Measurements from ENCODE around the gene WFDC5. TPM values are rescaled to one million over a fixed set of nuclear protein-coding genes. Genes with fewer than 3 reads are reported as not detected.

WFDC5 gene
- total and polyA plus RNA-seq, 9 of the 15 experiments (the other 6 are each of a cell fraction or from before 2014, with no cell fraction given): not detected

DNA sequence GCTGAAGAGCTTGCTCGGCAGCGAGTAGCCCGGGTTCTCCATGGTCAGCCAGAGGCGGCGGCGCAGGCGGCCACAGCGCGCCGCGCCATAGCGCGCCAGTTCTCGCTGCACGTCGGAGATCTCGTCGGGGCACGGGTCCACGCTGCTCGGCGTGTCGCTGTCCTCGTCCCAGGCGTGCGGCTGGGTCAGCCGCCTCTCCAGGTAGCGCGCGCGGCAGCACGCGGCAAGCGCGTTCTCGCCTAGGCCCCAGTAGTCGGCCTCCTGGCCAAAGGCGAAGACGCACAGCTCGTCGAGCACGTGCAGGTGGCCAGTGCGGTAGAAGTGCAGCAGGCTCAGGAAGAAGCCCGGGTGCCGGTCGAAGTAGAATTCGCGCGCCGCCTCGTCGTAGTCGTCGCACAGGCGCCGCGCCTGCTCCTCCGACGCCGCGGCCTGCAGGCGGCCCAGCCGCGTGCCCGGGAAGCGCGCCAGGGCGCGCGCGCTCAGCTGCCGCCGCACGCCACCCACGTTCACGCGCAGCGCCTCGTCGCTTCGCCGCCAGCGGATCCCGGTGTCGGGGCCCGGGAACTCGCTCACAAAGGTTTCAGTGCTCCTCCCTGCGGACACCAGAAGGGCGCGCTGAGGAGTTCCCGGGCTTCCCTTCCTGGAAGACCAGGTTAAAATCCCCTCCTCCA is 16.7 kb downstream of the WFDC5 start:
- WGBS (ENCODE audit: insufficient coverage, low coverage, missing lambda C conversion rate): 71% methylated on average over 30 of the region's 91 CpGs
- Histone ChIP-seq H3K79me2 (ENCODE audit: control insufficient read depth, insufficient read depth, low read length) (no peaks in the 10 kb centered on the region), H4K20me1 (replicated peaks; ENCODE audit: control insufficient read depth, insufficient read depth, low read length) (no peaks in the 10 kb centered on the region), H3K36me3 (ENCODE audit: control insufficient read depth, insufficient read depth, low read length) (no peaks in the 10 kb centered on the region), H3K4me2 (ENCODE audit: insufficient read depth, low read length) (no peak overlapping the region), H2AFZ (ENCODE audit: low read depth, low read length) (no peak overlapping the region), H3K4me3 (no peak overlapping the region), H3K9me3 (replicated peaks; ENCODE audit: control insufficient read depth, insufficient read depth, low read depth, low read length) (no peaks in the 10 kb centered on the region), H3K4me1 (replicated peaks in 1 of 2; ENCODE audit: control insufficient read depth in 2 of 2, insufficient read depth in 2 of 2, low read length in 2 of 2) (peaks cover 0 to 16% of the 10 kb centered on the region in 2 experiments; a peak in 1 of 5 replicates), H3K27ac (ENCODE audit: extremely low read depth, low read depth, low read length) (no peak overlapping the region), H3K9me1 (ENCODE audit: control insufficient read depth, insufficient read depth, low read length) (no peaks in the 10 kb centered on the region), H3K27me3 (ENCODE audit: control insufficient read depth in 2 of 2, insufficient read depth in 2 of 2, low read length in 2 of 2) (peaks cover 21 to 29% of the 10 kb centered on the region in 2 experiments), H3K9ac (ENCODE audit: insufficient read depth in 1 of 2, low read depth in 2 of 2, low read length in 2 of 2) (no peak overlapping the region)
- ATAC-seq: no peak
- POLR2A ChIA-PET: no interaction called here
- intact Hi-C loops (cut with micrococcal nuclease): loop anchor here (10.0 kb wide), 1 partner anchor 183 kb away; the partner anchor contains the start of gene PABPC1L
- CTCF ChIA-PET (ENCODE audit: low intra/inter-chr PET ratio): no interaction called here
- no TSS peak for BruUV-seq (replicated peaks)
- no peak for DNase-seq (ENCODE audit: extremely low read depth in 1 of 4, low spot score in 3 of 4)
- TF ChIP-seq SRSF3 (IDR thresholded peaks at IDR 0.05; ENCODE audit: insufficient read depth, low read length) (no peak), RBM17 (IDR thresholded peaks at IDR 0.05; ENCODE audit: borderline replicate concordance, low read depth, low read length) (no peak), KAT7 (CRISPR knock-in tag; IDR thresholded peaks at IDR 0.05; ENCODE audit: borderline replicate concordance) (no peak), ZEB2 (IDR thresholded peaks at IDR 0.05) (no peak), KDM4B (IDR thresholded peaks at IDR 0.05; ENCODE audit: borderline replicate concordance in 2 of 2, low read depth in 1 of 2) (no peak), ZNF785 (CRISPR knock-in tag; IDR thresholded peaks at IDR 0.05) (no peak), CEBPG (CRISPR knock-in tag; IDR thresholded peaks at IDR 0.05) (no peak), CEBPG (tag; conservative IDR thresholded peaks at IDR 0.05 in 1 of 2, IDR thresholded peaks at IDR 0.05 in 1 of 2) (no peak)
- TF ChIP-seq, protein P1, sequence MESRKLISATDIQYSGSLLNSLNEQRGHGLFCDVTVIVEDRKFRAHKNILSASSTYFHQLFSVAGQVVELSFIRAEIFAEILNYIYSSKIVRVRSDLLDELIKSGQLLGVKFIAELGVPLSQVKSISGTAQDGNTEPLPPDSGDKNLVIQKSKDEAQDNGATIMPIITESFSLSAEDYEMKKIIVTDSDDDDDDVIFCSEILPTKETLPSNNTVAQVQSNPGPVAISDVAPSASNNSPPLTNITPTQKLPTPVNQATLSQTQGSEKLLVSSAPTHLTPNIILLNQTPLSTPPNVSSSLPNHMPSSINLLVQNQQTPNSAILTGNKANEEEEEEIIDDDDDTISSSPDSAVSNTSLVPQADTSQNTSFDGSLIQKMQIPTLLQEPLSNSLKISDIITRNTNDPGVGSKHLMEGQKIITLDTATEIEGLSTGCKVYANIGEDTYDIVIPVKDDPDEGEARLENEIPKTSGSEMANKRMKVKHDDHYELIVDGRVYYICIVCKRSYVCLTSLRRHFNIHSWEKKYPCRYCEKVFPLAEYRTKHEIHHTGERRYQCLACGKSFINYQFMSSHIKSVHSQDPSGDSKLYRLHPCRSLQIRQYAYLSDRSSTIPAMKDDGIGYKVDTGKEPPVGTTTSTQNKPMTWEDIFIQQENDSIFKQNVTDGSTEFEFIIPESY (CRISPR knock-in tag; IDR thresholded peaks at IDR 0.05): no peak
- TF ChIP-seq, protein P2, sequence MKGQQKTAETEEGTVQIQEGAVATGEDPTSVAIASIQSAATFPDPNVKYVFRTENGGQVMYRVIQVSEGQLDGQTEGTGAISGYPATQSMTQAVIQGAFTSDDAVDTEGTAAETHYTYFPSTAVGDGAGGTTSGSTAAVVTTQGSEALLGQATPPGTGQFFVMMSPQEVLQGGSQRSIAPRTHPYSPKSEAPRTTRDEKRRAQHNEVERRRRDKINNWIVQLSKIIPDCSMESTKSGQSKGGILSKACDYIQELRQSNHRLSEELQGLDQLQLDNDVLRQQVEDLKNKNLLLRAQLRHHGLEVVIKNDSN (CRISPR knock-in tag; IDR thresholded peaks at IDR 0.05): no peak
- TF ChIP-seq, protein P3, sequence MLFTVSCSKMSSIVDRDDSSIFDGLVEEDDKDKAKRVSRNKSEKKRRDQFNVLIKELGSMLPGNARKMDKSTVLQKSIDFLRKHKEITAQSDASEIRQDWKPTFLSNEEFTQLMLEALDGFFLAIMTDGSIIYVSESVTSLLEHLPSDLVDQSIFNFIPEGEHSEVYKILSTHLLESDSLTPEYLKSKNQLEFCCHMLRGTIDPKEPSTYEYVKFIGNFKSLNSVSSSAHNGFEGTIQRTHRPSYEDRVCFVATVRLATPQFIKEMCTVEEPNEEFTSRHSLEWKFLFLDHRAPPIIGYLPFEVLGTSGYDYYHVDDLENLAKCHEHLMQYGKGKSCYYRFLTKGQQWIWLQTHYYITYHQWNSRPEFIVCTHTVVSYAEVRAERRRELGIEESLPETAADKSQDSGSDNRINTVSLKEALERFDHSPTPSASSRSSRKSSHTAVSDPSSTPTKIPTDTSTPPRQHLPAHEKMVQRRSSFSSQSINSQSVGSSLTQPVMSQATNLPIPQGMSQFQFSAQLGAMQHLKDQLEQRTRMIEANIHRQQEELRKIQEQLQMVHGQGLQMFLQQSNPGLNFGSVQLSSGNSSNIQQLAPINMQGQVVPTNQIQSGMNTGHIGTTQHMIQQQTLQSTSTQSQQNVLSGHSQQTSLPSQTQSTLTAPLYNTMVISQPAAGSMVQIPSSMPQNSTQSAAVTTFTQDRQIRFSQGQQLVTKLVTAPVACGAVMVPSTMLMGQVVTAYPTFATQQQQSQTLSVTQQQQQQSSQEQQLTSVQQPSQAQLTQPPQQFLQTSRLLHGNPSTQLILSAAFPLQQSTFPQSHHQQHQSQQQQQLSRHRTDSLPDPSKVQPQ (CRISPR knock-in tag; IDR thresholded peaks at IDR 0.05; ENCODE audit: borderline replicate concordance): no peak
- no peak for FAIRE-seq
- in situ Hi-C loops (cut with MboI): no loop called here

Data from K562 (cell line).